ENCODE results near the gene PXN. TPM values are rescaled to one million over a fixed set of nuclear protein-coding genes. Genes with fewer than 3 reads are reported as not detected.

Gene PXN
- total RNA-seq, 1 donor from 2014 or later: 54.5 TPM

DNA sequence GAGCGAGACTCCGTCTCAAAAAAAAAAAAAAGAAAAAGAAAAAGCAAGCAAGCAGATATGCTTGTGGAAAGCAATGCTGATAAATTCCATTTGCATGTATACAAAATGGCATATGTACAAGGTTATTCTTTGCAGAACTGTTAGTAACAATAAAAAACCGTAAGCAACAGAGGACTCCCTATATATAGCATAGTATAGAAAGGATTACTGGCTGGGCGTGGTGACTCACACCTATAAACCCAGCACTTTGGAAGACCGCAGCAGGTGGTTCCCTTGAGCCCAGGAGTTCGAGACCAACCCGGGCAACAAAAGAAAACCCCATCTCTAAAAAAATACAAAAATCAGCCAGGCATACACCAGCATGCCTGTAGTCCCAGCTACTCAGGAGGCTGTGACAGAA, 84.6 kb downstream of the PXN start:
- Mint-ChIP-seq H3K4me3 (no peak overlapping the region), H3K27ac (ENCODE audit: unreplicated experiment) (no peak overlapping the region), H3K9me3 (no peaks in the 10 kb centered on the region), H3K27me3 (ENCODE audit: low read depth) (no peaks in the 10 kb centered on the region), H3K4me1 (no peaks in the 10 kb centered on the region), H3K36me3 (ENCODE audit: low read depth) (peaks cover 24% of the 10 kb centered on the region)
- DNase-seq (ENCODE audit: low read depth, low spot score): no peak
- TF ChIP-seq CTCF (conservative IDR thresholded peaks at IDR 0.05): no peak

DNA sequence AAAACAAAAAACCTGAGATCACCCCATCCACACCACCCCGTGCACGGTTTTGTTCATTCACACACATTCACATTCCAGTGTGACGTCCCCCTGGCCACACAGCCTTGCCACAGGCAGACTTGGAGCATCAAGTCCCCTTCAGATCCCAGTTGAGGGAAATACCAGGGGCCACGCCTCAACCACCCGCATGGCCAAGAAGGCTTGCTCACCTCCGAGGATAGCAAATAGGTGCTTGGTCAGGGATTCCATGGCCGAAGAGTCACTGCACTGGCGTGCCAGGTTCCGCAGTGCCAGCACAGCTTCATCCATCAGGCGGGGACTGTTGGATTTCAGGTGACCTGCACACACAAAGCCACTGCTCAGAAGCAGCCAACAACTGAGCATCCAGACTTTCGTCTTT, 90.0 kb downstream of the PXN start:
- no peak for DNase-seq (ENCODE audit: low read depth, low spot score)
- Mint-ChIP-seq H3K36me3 (ENCODE audit: low read depth) (peaks cover 27% of the 10 kb centered on the region), H3K4me3 (no peak overlapping the region), H3K9me3 (no peaks in the 10 kb centered on the region), H3K4me1 (no peaks in the 10 kb centered on the region), H3K27me3 (ENCODE audit: low read depth) (no peaks in the 10 kb centered on the region), H3K27ac (ENCODE audit: unreplicated experiment) (no peak overlapping the region)
- no peak for TF ChIP-seq CTCF (conservative IDR thresholded peaks at IDR 0.05)

DNA sequence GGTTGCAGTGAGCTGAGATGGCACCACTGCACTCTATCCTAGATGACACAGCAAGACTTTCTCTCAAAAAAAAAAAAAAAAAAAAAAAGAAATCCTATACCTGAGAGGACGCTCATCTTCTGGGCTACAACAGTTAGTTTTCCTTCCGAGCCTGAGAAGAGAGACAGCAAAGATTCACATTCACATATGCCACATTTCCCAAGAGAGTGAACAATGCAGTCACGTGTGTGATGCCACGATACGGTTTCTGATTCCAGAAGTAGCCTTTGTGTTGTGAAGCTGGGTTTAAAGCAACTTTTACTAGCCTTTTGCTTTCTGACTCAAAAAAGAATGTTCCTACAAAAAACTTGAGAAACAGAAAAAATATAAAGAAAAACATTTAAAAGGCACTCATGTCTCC, 90.5 kb downstream of the PXN start:
- no peaks in the 10 kb centered on the region for H3K27me3 Mint-ChIP-seq (ENCODE audit: low read depth)
- peaks cover 27% of the 10 kb centered on the region for H3K36me3 Mint-ChIP-seq (ENCODE audit: low read depth)

DNA sequence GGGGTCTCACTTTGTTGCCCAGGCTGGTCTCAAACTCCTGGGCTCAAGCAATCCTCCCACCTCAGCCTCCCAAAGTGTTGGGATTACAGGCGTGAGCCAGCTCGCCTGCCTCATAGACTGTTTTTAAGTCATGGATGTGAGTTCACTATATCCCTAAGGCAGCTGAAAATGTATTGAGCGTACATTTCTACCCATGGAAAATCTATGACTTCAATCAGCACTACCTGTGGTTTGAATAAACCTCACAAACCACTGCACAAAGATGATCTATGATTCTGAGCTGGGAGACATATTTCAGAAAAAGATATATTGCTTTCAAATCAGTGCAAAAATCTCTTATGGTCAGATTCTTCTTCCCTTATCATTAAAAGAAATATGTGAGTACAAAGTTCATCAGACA, 93.5 kb downstream of the PXN start:
- Mint-ChIP-seq H3K27ac (ENCODE audit: unreplicated experiment) (no peak overlapping the region), H3K9me3 (no peaks in the 10 kb centered on the region), H3K4me3 (no peak overlapping the region), H3K27me3 (ENCODE audit: low read depth) (no peaks in the 10 kb centered on the region), H3K4me1 (no peaks in the 10 kb centered on the region), H3K36me3 (ENCODE audit: low read depth) (peaks cover 15% of the 10 kb centered on the region)
- TF ChIP-seq CTCF (conservative IDR thresholded peaks at IDR 0.05): no peak
- no peak for DNase-seq (ENCODE audit: low read depth, low spot score)

More for the DNA sequence above, 90.5 kb downstream of the PXN start:
- Mint-ChIP-seq H3K4me3 (no peak overlapping the region), H3K4me1 (no peaks in the 10 kb centered on the region), H3K9me3 (no peaks in the 10 kb centered on the region), H3K27ac (ENCODE audit: unreplicated experiment) (no peak overlapping the region)
- TF ChIP-seq CTCF (conservative IDR thresholded peaks at IDR 0.05): no peak
- no peak for DNase-seq (ENCODE audit: low read depth, low spot score)

- no peak overlapping the region for H3K4me3 Mint-ChIP-seq
- peaks cover 10% of the 10 kb centered on the region for H3K36me3 Mint-ChIP-seq (ENCODE audit: low read depth)
Measured at GRCh38 chr12:120170631-120171030, 94.9 kb downstream of the PXN start.

More at GRCh38 chr12:120170631-120171030, 94.9 kb downstream of the PXN start:
- TF ChIP-seq CTCF (conservative IDR thresholded peaks at IDR 0.05): no peak
- DNase-seq (ENCODE audit: low read depth, low spot score): no peak
- H3K4me1 Mint-ChIP-seq: no peaks in the 10 kb centered on the region
- no peak overlapping the region for H3K27ac Mint-ChIP-seq (ENCODE audit: unreplicated experiment)
- no peaks in the 10 kb centered on the region for H3K27me3 Mint-ChIP-seq (ENCODE audit: low read depth)
- no peaks in the 10 kb centered on the region for H3K9me3 Mint-ChIP-seq

Measured in neural crest cell (in vitro differentiated cells).